Left lobe of liver (tissue), 2 donors: Measurements from ENCODE around the gene PDLIM3. TPM values are rescaled to one million over a fixed set of nuclear protein-coding genes. Genes with fewer than 3 reads are reported as not detected.
"Not testable (repeated sequence)": the region's sequence is repeated elsewhere in the genome, so short reads cannot be mapped to it uniquely, and the experiment has no call there.

Experiments used
- ATAC-seq: fragments of 200-7000 bp; cut with Tn5 transposase; one replicate; pipeline ENCODE4 v1.9.1; 2020; ENCODE audit warnings: mild to moderate bottlenecking, moderate library complexity
- DNase-seq: peaks from one replicate; pipeline ENCODE4 v3.0.0-alpha.2; 2020; ENCODE audit warnings: low spot score
- total RNA-seq: library from RNA; stranded (reverse); gene quantifications from one replicate; pipeline ENCODE4 v1.2.1, GENCODE V29; 2021
- donor health status: DM: no; HTN: no; CAD: no; lungs with moderate emphysema.
- donor health status: DM: no; HTN: yes; CAD: no.

Gene PDLIM3, protein sequence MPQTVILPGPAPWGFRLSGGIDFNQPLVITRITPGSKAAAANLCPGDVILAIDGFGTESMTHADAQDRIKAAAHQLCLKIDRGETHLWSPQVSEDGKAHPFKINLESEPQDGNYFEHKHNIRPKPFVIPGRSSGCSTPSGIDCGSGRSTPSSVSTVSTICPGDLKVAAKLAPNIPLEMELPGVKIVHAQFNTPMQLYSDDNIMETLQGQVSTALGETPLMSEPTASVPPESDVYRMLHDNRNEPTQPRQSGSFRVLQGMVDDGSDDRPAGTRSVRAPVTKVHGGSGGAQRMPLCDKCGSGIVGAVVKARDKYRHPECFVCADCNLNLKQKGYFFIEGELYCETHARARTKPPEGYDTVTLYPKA
- total RNA-seq: 1.7 TPM

DNA sequence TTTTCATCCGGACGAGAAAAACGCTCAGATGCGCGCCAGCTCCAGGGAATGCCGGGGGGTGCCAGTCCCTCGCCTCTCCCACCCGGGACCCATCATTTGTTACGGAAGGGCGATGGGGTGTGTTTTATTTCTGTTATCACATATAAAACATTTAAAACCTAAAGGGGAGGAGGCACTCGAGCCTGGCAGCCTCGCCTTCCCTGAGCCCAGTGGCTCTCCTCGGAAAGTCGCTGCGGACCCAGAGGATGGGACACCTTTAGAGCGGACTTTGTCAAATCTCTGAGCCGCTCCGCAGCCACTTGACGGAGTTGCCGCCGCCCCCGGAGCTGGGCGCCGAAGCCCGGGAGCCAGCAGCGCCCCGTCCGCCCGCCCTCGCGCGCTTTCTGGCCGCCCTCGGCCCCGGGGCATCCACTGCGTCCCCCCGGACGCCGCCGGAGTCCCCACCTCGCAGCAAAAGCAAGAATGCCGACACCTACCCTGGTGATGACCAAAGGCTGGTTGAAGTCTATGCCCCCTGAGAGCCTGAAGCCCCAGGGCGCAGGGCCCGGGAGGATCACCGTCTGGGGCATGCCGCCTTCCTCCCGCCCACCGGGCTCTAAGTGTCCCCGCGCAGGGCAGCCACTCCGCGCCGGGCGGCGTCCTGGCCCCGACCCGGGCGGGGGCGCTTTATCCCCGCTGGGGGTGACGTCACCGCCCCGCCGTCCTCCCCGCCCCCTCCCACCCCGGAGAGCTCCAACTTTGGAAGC is at the start of gene PDLIM3:
PDLIM3 (minus strand) TSS at position 642 of the 746 bp plus-strand sequence; CDS start at position 569, 73 bp downstream.
- ATAC-seq (peak; percentile 78), DNase-seq (peak; percentile 50)

DNA sequence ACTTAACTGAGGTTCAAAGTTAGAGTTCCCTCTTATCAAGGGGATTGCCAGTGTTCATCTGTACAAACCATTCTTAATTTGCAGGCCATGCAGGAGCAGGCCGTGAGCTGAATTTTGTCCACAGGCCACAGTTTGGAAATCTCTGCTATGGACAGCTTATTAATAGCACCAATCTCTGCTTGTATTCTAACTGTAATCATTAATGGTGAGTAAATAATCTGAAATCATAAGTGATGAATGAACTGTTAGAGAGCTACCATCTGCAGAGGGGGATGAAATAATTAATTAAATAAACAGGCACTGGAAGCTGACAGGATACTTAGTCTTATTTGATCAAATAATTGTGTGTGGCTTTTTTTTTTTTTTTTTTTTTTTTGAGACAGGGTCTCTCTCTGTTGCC is 48.5 kb upstream of the PDLIM3 start:
- no peak for ATAC-seq
- DNase-seq: no peak

DNA sequence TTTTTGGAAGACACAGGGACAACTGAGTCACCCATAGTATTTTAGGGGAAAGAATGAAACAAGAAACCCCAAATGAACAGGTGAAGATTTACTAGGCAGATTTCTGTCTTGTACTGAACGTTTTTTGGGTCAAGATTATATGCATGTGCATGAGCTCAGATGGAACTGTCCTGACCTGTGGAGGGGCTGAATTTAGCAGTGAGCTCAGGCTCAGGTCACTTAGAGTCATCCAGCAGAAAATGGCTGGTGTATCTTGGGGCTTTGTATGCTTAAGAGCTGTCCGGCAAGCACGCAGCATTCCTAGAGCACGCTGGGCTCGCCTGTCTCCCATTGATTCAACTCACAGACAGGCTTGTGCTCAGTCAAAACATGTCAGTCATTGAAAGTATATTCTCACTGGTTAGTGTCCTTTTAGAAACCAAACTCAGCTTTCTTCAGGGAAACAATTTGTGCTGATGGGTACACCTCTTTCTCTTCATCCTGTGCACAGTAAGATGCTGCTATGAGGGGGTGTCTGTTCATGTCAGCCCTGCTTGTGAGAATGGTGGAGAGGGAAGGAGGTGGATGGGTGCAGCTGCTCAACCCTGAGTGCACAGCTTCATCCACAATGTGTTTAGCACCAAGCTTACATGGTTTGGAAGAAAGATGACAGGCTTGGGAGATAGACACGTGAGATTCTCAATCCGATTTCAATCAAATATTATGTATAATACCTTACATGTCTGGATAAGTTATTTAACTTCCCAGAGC is 47.5 kb upstream of the PDLIM3 start:
- ATAC-seq (peak; percentile 48), DNase-seq (no peak)

DNA sequence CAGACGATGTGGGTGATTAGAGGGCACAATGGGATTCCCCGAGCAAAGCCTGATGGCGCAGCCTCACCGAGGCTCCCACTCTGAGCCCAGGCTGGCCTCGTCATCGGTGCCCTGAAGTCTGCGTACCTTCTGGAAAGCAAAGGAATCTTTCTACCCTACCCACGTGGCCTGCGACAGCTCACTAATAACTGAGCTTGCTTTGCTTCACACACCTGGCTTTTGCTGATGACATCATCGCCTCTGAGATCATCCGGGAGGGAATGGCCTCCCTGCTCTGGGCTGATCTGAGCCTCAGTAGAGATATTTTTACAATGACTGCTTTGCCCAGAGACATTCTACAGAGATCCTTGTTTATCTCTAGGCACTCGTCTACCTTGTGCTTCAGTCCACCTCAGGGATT is 45.4 kb upstream of the PDLIM3 start:
- DNase-seq (no peak), ATAC-seq (no peak)

DNA sequence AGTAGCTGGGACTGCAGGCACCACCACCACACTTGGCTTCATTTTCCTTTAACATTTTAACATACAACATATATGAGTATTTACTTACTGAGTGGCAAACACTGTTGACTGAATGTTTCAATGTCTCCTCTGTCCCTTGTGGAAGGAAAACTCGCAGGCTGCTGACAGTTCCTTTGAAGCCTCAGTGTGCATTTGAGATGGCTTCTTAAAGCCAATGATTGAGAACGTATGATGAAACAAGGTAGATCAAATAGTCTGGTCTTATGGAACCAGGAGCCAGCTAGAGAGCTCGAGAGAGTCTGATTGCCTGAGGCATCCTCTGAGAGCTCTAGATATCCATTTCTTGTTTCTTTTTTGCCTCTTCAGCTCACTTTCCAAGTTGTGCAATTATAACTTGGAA is 43.0 kb upstream of the PDLIM3 start:
- no peak for DNase-seq
- no peak for ATAC-seq

DNA sequence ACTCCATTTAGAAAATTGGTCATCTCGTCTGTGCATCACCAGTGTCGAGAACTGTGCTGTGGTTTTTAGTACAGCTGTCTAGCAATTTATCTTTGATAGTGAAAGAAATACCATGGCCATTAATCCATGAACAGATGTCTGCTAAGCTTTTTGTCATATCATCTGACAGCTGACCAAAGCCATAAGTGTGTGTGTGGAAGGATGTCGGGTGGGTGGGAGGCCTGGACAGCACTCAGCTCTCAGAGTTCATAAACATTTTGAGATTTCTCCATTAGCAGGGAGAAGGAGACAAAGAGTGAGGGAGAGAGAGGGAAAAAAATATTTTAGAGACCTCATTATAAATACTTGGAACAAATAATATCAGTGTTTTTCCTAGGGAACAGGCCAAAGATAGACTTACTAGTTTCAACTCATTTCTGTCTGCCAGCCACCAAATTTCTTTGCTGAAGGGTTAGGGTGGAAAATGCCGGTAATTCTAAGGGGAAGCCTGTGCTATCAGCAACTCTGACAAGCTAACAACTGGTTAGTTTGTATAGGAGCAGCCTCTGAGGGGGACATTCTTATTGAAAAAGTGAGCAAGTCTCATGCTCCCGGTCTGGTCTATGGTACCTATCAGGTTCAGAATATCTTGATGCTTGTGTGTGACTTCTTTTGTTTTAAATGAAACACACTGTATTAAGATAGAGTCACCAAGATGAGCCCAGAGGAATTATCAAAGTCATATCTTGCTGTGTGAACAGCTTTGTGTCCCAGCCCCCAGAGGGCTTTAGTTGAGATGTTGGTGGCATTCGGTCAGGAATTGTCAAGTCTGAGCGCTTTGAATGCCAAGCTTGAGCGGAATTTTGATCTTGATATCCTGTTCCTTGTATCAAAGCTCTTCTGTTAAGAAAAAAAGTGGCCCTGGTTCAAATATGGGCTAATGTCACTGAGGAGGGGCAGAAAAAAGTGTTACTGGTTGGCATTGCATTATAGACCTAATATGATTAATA is 41.9 kb upstream of the PDLIM3 start:
- no peak for ATAC-seq

DNA sequence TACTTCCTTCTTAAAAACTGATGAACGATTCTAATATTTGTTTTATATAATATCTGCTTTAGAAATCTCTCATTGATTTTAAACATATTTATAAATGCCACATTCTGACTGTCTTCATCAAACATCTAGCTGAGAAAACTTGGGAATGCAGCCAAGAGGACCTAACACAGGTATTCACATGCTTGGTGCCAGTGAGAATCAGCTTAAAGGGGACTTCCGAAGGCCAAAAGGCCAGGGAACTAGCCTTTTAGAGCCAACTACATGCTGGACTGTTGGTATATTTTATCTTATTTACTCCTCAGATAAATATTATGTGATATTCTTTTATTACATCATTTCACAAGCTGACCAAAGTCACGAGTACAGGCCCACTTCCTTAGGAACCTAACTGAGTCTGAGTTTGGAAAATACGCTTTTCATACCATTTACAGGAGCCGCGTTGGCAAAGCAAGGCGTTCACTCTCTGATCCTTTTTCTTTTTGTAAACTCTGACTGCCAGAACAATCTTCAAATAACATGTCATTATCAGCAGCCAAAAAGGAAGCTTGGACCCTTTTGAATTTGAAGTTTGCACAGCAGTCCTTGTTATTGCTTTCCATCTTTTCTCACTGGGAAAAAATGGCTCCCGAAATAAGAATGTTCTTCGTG is 41.1 kb upstream of the PDLIM3 start:
- DNase-seq (no peak), ATAC-seq (no peak)

More for the DNA sequence above, 41.9 kb upstream of the PDLIM3 start:
- no peak for DNase-seq

DNA sequence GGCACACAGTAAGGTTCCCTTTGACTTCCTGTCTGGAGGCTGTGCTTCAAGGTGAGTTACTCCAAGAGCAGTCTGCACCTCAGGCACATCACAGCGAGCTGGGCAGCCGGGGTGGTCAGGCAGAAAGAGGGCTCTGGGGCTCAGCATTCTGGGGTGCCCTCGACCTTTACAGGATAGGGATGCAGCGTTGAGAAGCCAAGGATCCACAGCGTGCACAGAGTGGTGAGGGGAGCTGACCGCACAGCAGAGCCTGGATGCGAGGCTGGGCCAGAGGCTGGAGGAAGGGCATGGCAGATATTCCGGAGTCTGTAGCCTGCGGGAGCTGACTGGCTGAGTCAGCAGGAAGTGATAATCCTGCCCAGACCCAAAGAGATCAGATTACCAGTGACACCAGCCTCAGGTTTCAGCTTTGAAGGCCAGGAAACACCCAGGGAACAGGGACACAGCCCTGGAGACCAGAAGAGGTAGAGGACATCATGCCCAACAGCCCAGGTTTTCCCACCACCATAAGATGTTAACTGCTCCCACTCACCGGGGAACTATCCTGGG is 38.4 kb upstream of the PDLIM3 start:
- DNase-seq: no peak
- peak; percentile 43 for ATAC-seq

DNA sequence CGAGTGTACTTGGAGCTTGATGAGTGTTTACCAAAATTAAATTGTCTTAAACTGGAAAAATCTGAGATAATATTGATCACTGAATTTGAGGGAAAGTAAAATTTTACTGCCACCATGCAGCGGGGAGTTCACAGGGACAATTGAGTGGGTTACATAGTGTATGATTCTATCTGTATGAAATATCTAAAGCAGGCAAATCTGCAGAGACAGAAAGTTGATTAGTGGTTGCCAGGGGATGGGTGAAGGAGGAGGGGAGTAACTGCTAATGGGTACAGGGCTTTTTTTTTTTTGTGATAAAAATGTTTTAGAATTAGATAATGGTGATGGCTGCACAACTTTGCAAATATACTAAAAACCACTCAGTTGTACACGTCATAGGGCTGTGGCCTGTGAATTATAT is 35.4 kb upstream of the PDLIM3 start:
- DNase-seq: no peak
- no peak for ATAC-seq

DNA sequence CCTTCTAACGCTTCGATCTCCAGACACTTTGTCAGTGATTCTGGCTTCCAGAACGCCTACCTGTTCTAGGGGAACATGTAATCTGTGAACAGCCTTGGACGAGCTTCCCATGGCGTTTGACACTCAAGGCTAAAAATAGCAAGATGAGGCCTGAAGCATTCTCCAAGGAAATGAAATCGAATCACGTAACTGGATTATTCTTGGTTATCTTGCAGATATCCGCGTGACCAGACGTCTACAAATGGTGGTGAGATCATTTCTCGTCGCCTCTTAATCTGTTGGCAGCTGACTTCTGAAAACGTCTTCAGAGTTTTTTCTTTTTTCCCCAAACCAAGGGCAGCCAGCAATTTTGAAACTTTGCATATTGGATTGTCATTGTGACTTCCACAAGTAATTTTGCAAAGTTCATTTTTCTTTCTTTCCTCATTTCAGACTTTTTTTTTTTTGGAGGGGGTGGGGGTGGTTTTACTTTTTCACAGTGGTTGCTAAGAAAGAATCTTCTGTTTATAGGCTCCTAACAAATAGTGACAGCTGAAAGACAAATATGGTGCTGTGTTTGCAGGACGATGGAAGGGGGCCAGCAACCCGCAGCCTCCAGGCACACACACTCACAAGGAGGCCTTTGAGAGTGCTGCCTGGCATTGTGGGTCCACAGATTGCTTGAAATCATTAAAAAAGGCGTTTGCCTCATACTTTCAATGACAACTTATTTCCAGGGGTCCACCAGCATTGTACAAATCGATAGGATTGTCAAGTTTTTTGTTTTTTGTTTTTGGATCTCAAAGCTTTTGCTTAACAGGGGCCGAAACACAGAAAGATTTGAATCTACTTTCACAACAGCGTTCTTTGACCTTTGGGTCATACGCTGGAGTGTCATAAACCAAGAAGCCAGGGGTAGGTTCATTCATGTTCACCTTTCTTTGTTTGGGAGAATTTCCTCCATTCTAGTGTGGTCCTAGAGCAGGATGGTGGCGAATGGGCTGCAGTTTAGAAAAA is 32.4 kb upstream of the PDLIM3 start:
- ATAC-seq: peak; percentile 79

DNA sequence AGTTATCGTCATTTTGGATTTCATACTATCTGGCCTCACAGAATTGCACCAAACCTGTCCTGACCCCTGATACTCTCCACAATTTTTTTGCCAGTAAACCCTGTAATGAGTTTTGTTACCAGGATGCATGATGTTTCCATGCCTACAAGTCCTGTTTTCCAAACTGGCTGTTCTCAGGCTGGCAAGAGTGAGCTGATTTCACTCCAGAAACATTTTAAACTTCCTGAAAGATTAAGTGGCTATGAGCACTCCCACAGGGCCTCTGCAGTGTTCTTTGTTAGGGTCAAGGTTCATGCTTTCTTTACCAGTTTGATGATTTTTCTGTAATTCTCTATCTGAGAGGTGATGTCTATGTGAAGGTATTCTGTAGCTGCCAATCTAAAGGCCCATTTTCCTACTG is 31.7 kb upstream of the PDLIM3 start:
- DNase-seq: no peak
- peak; percentile 35 for ATAC-seq

More for the DNA sequence above, 32.4 kb upstream of the PDLIM3 start:
- no peak for DNase-seq

DNA sequence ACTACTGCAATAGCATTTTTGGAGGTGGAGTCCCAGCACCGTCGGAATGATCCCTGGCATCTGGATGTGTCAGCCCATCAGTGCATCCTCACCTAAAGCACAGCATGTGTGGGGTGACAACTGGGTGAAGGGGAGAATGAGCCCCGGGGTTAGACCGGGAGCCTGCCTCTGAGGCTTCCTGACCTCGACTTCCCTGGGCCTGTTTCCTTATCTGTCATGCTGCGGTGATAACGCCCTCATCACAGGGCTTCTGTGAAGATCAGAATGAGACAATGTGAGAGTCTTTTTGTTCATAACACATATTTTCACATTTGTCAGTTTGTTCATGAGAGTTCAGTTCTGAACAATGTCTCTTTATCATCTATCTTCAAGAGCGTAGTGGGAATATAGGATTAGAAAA is 31.1 kb upstream of the PDLIM3 start:
- DNase-seq: no peak
- no peak for ATAC-seq

DNA sequence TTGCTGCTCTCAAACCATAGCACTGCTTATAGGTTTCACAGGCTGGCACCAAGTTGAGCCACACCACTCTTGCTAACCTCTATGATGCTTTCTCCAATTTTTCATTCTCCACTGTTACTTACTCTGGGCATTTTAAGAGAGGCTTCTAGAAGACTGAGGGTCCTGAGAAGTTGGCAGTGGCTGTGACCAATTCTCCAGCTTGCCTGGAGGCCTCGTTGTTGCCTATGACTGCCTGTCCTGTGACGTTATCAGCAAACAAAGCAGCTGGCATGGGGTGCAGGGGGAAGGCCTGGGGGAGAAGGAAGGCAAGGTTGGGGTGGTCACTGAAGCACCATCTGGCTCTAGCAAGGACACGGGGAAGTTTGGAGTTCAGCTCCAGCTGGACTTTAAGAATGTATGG is 30.4 kb upstream of the PDLIM3 start:
- ATAC-seq (no peak), DNase-seq (no peak)

DNA sequence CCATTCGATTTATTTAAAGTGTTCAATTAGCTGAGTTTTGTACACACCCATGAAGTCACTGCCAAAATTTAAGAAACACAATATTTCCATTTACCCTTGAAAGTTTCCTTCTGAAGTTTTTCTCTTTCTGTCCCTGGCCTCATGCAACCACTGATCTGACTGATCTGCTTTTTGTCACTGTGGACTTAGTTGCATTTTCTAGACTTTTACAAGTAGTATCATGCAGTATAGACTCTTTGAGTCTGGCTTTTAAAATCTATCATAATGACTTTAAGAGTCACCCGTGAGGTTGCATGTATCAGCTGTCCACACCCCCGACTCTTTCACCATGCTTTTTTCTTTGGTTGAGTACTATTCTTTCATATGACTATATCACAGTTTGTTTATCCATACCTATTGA is 29.0 kb upstream of the PDLIM3 start:
- ATAC-seq: no peak
- DNase-seq: no peak

DNA sequence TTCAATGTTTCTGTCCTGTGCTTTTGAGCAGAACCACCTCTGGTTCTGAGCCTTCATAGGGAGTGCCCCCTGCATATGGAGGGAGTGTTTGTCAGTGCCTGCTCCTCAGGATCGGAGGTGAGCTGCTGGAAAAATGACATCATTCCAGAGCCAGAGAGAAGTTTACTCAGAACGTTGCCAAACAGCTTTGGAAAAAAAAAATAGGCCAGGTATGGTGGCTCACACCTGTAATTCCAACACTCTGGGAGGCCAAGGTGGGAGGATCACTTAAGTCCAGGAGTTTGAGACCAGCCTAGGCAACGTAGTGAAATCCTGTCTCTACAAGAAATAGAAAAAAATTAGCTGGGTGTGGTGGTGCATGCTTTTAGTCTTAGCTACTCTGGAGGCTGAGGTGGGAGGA is 27.2 kb upstream of the PDLIM3 start:
- ATAC-seq (no peak), DNase-seq (no peak)

DNA sequence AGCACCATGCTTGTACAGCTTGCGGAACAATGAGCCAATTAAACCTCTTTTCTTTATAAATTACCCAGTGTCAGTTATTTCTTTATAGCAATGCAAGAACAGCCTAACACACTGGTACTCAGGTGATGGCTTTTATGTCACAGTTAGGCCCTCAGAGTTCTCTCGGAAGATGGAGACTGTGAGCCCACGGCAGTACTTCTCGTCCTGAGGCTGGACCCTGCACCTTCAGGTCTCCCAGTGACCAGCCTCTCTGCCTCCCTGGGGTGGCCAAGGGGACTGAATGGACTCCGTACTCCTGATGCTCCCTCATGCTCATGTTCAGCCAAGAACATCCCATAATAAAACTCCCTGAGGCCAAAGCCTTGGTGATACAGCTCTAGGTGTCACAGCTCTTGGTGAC is 25.0 kb upstream of the PDLIM3 start:
- no peak for DNase-seq
- ATAC-seq: no peak

DNA sequence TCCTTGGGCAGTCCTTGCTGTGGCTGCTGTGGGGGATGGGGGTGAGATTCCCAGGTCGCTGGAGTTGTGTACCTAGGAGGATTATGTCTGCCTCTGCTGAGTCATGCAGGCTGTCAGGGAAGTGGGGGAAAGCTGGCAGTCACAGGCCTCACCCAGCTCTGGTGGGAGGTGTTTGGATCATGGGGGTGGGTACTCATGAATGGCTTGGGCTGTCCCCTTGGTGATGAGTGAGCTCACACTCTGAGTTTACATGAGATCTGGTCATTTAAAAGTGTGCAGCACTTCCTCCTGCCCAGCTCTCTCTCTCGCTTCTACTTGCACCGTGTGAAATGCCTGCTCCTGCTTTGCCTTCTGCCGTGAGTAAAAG is 24.6 kb upstream of the PDLIM3 start:
- ATAC-seq: no peak
- no peak for DNase-seq

DNA sequence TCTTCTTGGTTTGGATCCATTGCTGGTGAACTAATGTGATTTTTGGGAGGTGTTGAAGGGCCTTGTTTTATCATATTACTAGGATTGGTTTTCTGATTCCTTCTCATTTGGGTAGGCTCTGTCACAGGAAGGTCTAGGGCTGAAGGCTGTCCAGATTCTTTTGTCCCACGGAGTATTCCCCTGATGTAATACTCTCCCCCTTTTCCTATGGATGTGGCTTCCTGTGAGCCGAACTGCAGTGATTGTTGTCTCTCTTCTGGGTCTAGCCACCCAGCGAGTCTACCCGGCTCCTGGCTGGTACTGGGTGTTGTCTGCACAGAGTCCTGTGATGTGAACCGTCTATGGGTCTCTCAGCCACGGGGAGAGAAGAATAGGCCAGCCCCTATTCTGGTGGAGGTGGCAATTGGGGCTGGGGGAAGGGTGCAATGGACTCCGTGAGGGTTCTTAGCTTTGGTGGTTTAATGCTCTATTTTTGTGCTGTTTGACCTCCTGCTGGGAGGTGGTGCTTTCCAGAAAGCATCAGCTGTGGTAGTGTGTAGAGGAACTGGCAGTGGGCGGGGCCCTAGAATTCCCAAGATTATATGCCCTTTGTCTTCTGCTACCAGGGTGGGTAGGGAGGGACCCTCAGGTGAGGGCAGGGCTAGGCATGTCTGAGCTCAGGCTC is 24.1 kb upstream of the PDLIM3 start:
- not testable (repeated sequence) for DNase-seq, ATAC-seq
